HG02678 (cell line): ENCODE results near the gene CATSPER3.

Experiments used
- ATAC-seq: cut with Tn5 transposase; IDR thresholded peaks from one replicate; pipeline ENCODE4 v1.9.1; 2021; ENCODE audit warnings: mild to moderate bottlenecking, moderate library complexity; ENCODE audit not compliant: unreplicated experiment

CATSPER3 gene

DNA sequence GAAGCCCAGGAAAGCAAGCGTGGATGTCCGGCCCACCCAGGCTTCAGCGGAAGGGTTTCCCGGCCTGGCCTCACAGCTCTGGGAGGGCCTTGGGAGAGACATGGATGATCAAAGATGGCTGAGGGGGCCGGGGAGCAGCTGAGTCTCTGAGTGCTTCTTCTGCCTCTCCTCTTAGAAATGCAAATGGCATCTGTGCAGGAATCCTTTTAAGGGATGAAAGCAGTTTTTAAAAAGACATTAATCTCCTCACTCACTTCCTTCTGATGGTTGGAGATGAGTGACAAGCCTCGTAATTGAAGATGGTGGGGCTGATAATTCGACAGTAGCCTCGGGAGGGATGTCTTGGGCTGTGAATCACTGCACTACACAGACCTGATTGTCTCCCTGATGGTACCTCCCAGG, 90.6 kb downstream of the CATSPER3 start:
- ATAC-seq = no peak

GRCh38 chr5:135059000-135059923, 91.6 kb downstream of the CATSPER3 start:
- ATAC-seq = no peak

DNA sequence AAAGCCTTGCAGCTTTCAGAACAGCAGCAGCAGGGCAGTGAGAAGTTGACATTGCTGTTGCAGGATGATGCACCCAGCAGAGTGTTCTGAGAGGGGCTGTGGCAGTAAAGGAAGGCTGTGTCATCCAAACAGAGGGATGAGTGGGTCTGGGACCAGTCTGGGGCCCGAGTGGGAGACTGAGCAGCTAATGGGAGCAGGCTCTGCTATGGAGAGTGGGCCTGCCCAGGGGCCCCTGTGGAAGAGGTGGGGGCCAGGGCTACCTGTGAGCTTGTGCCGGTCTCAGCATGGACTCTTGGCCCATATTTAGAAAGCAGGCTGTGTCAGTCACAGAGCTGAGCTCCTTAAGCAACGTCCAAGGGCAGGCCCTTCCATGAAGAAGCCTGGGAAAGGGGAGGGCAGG, 92.3 kb downstream of the CATSPER3 start:
- no peak for ATAC-seq

DNA sequence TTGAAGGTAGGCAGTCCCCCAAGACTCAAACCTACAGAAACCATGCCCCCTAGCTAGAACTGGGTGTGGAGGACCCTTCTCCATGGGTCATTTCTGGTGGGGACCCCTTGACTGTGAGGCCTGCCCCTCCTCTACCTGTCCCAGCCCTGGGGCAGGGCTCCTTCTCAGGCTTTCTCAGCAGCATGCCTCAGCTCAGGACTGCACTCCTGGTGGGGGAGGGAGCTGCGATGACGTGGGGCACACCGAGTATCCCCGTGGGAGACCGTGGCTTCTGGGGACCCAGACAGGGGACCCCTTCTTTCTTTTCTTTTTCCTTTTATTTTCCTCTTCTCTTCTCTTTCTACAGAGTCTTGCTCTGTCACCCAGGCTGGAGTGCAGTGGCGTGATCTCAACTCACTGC, 93.3 kb downstream of the CATSPER3 start:
- no peak for ATAC-seq
